OCI-LY7 (cell line): ENCODE results near the gene PRR18. TPM values are rescaled to one million over a fixed set of nuclear protein-coding genes. Genes with fewer than 3 reads are reported as not detected.

Experiments used
- total RNA-seq, 2 experiments: library from RNA; depleted of rRNA in 1 of 2; stranded (reverse); fragments of >200 nt in 1 of 2; shearing (Covaris generic) in 1 of 2; gene quantifications; 2 replicates each; pipeline ENCODE4 v1.2.3, GENCODE V29; 2014 to 2022

Gene PRR18
- total RNA-seq, 2 experiments from 2014 or later, result 0.13 to 0.38 TPM

Other genes starting within 250 kb of the PRR18 start
- 0.44 and 1.0 TPM in 2 replicates for gene TBXT, start 140.5 kb downstream of the PRR18 start, total RNA-seq (2014; rRNA removed; shearing (Covaris generic))
- 4.2 and 5.3 TPM in 2 replicates for gene TBXT, start 140.5 kb downstream of the PRR18 start, total RNA-seq (2022)
- 40.2 and 43.4 TPM in 2 replicates for gene SFT2D1, start 34.2 kb upstream of the PRR18 start, total RNA-seq (2014; rRNA removed; shearing (Covaris generic))
- 63.9 and 67.9 TPM in 2 replicates for gene SFT2D1, start 34.2 kb upstream of the PRR18 start, total RNA-seq (2022)
- gene MPC1, start 74.5 kb upstream of the PRR18 start, total RNA-seq (2014; rRNA removed; shearing (Covaris generic)), result 36.1 and 38.9 TPM in 2 replicates
- 37.5 and 38.1 TPM in 2 replicates for gene MPC1, start 74.5 kb upstream of the PRR18 start, total RNA-seq (2022)